ACC112 (cell line): ENCODE measurements around the gene LNX2.

ENCODE experiments used
- H2AFZ ChIP-seq: fragments of 200-600 bp; sonication (generic); one replicate; pipeline ENCODE4 v1.6.0; 2017; ENCODE audit warnings: antibody characterized with exemption, low read length; ENCODE audit not compliant: unreplicated experiment
- H3K27ac ChIP-seq: fragments of 200-600 bp; sonication (generic); 2 replicates; pipeline ENCODE4 v1.5.1; 2014; ENCODE audit warnings: low read depth, mild to moderate bottlenecking, antibody characterized with exemption, low read length, moderate library complexity
- H3K27me3 ChIP-seq: fragments of 200-600 bp; sonication (generic); 2 replicates; pipeline ENCODE4 v1.6.1; 2014; ENCODE audit warnings: mild to moderate bottlenecking, antibody characterized with exemption, low read length, moderate library complexity, mixed read lengths; ENCODE audit not compliant: insufficient read depth
- H3K36me3 ChIP-seq: fragments of 200-600 bp; sonication (generic); 2 replicates; pipeline ENCODE4 v1.6.1; 2016; ENCODE audit warnings: mild to moderate bottlenecking, antibody characterized with exemption, low read length, moderate library complexity, mixed read lengths; ENCODE audit not compliant: insufficient read depth
- H3K4me1 ChIP-seq: fragments of 200-600 bp; sonication (generic); one replicate; pipeline ENCODE4 v1.6.1; 2016; ENCODE audit warnings: low read length, mixed read lengths; ENCODE audit not compliant: insufficient read depth, unreplicated experiment, control insufficient read depth
- H3K4me3 ChIP-seq: fragments of 200-600 bp; sonication (generic); 2 replicates; pipeline ENCODE4 v1.5.1; 2014; ENCODE audit warnings: mild to moderate bottlenecking, low read depth, low read length
- H3K79me2 ChIP-seq: fragments of 200-600 bp; sonication (generic); one replicate; pipeline ENCODE4 v1.6.0; 2016; ENCODE audit warnings: low read length; ENCODE audit not compliant: control insufficient read depth, unreplicated experiment, insufficient read depth

The LNX2 gene

DNA sequence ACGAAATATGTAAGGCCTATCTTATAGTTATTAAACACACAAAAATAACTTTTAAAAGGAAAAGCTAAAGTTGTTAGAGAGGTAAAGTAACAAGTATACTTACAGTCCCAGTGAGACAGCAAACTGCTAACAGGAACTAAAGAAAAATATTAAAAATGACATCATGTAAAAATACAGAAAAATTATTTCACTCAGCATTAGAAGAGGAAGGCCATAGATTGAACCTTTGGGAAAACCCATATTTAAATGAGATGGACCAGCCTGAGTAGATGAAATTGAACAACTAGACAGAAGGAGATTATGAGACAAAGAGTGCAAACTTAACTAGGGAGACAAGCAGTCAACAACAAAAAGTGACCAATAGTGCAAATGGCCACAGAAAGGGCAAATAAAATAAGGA, 49.4 kb downstream of the LNX2 start:
- Histone ChIP-seq H3K27ac (no peak overlapping the region), H3K36me3 (no peaks in the 10 kb centered on the region), H3K4me3 (no peak overlapping the region)

DNA sequence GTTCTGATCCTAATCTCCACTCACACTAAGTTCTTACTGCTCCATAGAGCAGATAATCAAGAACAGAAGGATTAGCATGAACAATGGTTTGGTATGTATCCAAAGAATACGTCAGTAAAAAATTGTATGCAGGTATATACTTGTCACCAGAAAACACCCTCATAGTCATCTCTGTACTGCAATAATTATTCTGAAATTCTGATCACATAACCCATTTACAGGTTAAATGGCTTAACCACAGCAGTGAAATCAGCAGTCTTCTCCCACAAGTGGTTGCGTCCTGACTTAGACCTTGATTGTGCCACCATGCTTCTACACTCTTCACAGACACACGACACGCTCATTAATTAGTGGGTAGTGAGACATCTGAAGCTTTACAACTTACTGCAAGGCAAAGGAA, 50.9 kb downstream of the LNX2 start:
- Histone ChIP-seq H3K79me2 (no peaks in the 10 kb centered on the region), H3K27me3 (no peaks in the 10 kb centered on the region), H3K4me1 (peaks cover 20% of the 10 kb centered on the region), H3K4me3 (no peak overlapping the region), H3K36me3 (no peaks in the 10 kb centered on the region), H3K27ac (no peak overlapping the region), H2AFZ (no peak overlapping the region)

More for the DNA sequence above, 49.4 kb downstream of the LNX2 start:
- no peaks in the 10 kb centered on the region for H3K79me2 ChIP-seq
- peaks cover 20% of the 10 kb centered on the region for H3K4me1 ChIP-seq
- no peak overlapping the region for H2AFZ ChIP-seq
- H3K27me3 ChIP-seq: no peaks in the 10 kb centered on the region

DNA sequence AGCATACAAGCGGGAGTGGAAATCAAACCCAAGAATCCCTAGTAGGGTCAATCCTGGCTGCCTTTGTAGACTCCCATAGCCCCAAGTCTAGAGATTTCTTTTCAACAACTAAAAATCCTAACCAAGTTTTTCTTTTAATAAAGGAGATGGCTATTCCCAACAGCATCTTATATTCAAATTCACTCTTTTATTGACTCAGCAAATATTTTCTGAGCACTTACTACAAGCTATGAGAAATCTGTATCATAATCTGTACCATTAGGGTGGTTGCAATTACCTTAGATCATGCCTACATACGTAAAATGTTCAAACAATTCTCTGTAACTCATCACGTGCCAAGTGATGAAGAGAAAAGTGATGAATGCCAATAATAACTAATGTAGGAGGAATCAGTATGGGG, 54.5 kb downstream of the LNX2 start:
- Histone ChIP-seq H3K79me2 (no peaks in the 10 kb centered on the region), H3K27me3 (no peaks in the 10 kb centered on the region), H3K36me3 (no peaks in the 10 kb centered on the region), H3K4me1 (no peaks in the 10 kb centered on the region), H3K4me3 (no peak overlapping the region), H2AFZ (no peak overlapping the region), H3K27ac (no peak overlapping the region)

DNA sequence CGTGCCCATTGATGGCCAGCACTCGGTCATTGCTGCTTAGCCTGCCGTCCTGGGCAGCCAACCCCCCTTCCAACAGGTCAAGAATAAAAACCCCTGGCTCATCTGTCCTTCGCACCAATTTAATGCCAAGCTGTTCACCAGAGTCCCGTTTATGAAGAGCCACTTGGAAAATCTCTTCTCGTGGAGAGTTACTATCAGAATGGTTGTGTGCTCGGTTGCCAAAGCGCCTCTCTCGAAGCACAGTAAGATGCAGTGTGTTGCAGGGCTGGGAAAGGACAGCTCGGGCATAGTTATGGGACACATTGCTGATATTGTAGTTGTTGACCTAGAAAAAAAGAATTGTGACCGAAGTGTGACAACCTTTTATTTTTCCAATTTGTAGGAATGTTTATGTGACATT, 57.9 kb downstream of the LNX2 start:
- no peaks in the 10 kb centered on the region for H3K36me3 ChIP-seq
- no peaks in the 10 kb centered on the region for H3K4me1 ChIP-seq
- H2AFZ ChIP-seq: no peak overlapping the region
- H3K4me3 ChIP-seq: no peak overlapping the region
- no peak overlapping the region for H3K27ac ChIP-seq
- H3K27me3 ChIP-seq: no peaks in the 10 kb centered on the region
- H3K79me2 ChIP-seq: no peaks in the 10 kb centered on the region

DNA sequence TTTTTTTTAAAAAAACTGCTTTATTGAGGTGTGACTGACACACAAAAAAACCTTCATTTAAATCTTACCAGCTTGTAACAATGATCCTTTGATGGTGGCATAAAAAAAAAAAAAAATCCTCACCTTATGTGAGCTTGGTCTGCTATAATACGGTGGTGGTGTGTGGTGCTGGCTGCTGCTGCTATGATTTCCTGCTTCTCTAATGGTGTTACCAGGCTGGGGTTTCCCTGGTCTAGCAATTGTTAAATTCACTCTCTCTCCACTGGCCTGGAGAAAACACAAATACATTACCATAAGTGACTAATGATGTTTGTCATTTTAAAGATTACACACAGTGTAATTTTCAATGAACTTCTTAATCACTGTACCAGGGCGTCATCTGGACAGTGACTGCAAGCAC, 60.6 kb downstream of the LNX2 start:
- no peak overlapping the region for H3K27ac ChIP-seq
- no peaks in the 10 kb centered on the region for H3K27me3 ChIP-seq
- H3K36me3 ChIP-seq: 0 out of 2 replicates have a peak, but pooled peaks cover 3% of the 10 kb centered on the region
- peaks cover 6% of the 10 kb centered on the region for H3K4me1 ChIP-seq
- no peak overlapping the region for H2AFZ ChIP-seq
- no peaks in the 10 kb centered on the region for H3K79me2 ChIP-seq
- H3K4me3 ChIP-seq: no peak overlapping the region

DNA sequence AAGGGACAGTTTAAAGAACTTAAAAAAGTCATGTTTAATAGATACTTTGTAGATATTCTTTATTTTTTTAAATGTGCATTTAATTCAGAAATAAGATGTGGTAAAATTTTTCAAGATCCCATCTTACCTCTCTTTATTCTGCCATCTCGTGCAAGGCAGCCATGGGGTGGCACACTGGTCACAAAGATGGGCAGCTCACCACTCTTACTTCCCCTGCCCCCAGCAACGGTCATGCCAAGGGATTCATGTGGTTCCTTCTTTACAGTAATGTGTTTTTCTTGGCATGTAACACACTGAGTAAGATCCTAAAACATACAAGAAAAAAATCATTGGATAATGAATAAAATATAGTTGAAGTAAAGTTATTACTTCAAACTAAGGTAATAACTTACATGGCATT, 64.2 kb downstream of the LNX2 start:
- H3K27ac ChIP-seq: no peak overlapping the region

DNA sequence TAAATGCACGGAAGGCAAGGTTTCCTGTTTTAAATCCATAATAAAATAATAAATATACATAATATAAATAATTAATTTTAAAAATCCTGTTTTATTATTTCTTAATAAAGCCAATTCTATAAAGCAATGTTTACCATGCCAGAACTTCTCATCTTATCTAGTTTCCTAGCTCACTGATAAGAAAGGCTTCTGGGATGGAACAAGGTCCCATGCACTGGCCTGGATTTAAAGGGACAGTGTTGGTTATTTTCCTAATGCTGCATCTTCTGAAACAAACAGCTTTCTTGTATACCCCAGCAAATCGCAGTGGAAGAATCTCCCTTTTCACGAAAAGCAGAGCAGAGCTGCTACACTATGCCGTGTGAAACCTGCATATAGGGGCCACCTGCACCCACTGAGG, 68.8 kb downstream of the LNX2 start:
- Histone ChIP-seq H3K27me3 (no peaks in the 10 kb centered on the region), H3K27ac (no peak overlapping the region), H3K4me1 (peaks cover 3% of the 10 kb centered on the region), H3K79me2 (no peaks in the 10 kb centered on the region), H3K4me3 (no peak overlapping the region), H2AFZ (no peak overlapping the region), H3K36me3 (0 out of 2 replicates have a peak, but pooled peaks cover 3% of the 10 kb centered on the region)

More for the DNA sequence above, 64.2 kb downstream of the LNX2 start:
- no peaks in the 10 kb centered on the region for H3K79me2 ChIP-seq
- no peaks in the 10 kb centered on the region for H3K27me3 ChIP-seq
- no peak overlapping the region for H2AFZ ChIP-seq
- H3K4me3 ChIP-seq: no peak overlapping the region
- H3K36me3 ChIP-seq: 0 out of 2 replicates have a peak, but pooled peaks cover 3% of the 10 kb centered on the region
- H3K4me1 ChIP-seq: peaks cover 6% of the 10 kb centered on the region

DNA sequence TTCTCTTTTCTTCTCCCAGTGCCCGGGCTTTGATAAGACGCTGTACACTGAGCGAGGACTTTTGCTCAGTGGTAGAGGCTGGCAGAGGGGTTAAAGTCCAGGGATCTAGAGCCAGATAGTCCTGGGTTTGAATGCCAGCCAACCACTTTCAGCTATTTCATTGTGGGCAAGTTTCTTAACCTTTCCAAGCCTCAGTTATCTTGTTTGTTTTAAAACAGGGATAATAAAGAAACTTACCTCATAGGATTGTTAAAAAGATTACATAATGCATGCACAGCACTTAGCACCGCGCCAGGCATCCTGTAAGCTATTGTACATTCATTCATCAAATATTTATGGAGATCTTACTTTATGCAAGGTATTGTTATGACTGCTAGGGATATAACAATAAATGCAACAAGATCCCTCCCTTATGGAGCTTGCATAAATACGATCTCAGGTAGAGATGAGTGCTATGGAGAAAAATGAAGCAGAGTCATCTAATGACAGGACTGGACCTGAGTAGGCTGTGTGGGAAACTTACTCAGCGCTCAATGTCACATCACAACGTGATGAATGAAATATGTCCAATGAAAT, 70.8 kb downstream of the LNX2 start:
- H3K79me2 ChIP-seq: no peaks in the 10 kb centered on the region
- H3K27ac ChIP-seq: no peak overlapping the region
- H3K4me3 ChIP-seq: no peak overlapping the region
- H3K36me3 ChIP-seq: no peaks in the 10 kb centered on the region
- no peak overlapping the region for H2AFZ ChIP-seq
- no peaks in the 10 kb centered on the region for H3K4me1 ChIP-seq
- no peaks in the 10 kb centered on the region for H3K27me3 ChIP-seq

DNA sequence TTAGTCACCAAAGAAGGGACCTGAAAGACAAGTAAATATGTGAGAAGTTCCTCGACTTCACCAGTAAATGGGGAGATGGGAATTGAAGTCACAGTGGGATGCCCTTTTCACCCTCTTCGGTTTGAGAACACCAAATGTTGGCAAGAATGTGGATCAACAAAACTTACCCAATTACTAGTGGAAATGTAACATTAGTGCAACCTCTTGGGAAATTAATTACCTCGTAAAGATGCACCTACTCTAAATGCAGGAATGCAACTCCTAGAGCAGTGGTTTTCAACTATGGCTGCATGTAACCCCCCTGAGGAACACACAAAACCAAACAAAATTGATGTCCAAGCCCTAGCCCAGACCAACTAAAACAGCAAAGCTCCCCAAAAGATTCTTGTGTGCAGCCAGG, 78.1 kb downstream of the LNX2 start:
- Histone ChIP-seq H3K27me3 (no peaks in the 10 kb centered on the region), H3K27ac (no peak overlapping the region), H3K79me2 (no peaks in the 10 kb centered on the region), H3K4me3 (no peak overlapping the region), H3K36me3 (no peaks in the 10 kb centered on the region), H2AFZ (no peak overlapping the region), H3K4me1 (no peaks in the 10 kb centered on the region)

DNA sequence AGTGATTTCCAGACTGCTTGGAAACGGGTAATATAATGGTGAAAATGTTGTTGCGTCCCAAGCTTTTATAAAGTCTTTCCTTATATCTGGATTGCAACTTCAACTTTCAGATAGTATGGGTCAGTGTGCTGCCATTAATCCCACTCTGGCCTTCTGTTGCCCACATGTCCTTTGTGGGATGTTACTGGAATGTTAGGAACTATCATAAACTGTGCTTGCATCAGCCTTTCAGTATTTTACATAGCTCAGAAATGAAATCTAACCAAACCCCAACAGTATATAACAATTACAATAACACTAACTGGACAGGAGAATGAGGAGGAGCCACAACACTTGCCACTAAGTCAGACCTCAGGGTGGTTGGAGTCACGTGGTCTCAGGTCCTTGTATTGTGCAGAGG, 78.9 kb downstream of the LNX2 start:
- no peak overlapping the region for H2AFZ ChIP-seq
- no peak overlapping the region for H3K4me3 ChIP-seq
- no peaks in the 10 kb centered on the region for H3K79me2 ChIP-seq
- H3K27me3 ChIP-seq: no peaks in the 10 kb centered on the region
- no peak overlapping the region for H3K27ac ChIP-seq
- H3K4me1 ChIP-seq: no peaks in the 10 kb centered on the region
- H3K36me3 ChIP-seq: no peaks in the 10 kb centered on the region

DNA sequence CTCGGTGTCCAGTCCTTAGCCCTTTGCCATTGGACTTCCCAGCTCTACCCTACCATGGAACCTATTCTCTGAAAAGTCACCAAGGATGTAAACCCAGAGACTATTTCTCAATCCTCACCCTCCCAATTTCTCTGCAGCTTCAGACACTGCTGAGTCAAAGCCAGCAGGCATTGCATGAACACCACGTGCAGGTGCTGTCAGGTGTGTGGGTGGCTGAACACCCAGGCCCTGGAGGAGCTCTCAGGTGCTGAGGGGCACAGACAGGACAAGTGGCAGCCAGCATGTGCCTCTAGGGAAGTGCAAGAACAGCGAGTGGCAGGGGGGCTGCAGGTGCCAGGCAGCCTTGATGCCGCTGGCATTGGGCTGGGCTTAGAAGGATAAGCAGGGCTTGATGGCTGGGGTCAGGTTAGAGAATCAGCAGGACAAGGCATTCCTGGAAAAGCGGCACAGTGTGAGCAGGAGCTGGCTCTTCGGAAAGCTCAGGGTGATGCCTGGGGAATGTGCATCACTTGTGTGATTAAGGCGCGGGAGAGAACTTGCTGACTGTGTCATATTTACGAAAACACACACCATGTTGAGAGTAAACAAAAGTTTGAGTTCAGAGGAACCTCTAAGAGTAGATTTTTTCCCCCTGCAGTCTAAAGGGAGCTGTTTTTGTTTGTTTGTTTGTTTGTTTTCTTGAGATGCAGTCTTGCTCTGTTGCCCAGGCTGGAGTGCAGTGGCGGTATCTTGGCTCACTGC, 83.8 kb downstream of the LNX2 start:
- Histone ChIP-seq H3K4me3 (no peak overlapping the region), H2AFZ (no peak overlapping the region), H3K4me1 (no peaks in the 10 kb centered on the region), H3K27me3 (peaks cover 3% of the 10 kb centered on the region), H3K36me3 (no peaks in the 10 kb centered on the region), H3K79me2 (no peaks in the 10 kb centered on the region), H3K27ac (no peak overlapping the region)
